NT2/D1 (cell line): ENCODE data around the gene RFTN1.
"Not testable (repeated sequence)": the region's sequence is repeated elsewhere in the genome, so short reads cannot be mapped to it uniquely, and the experiment has no call there.

Experiments used
- DNase-seq: peaks from one replicate; pipeline ENCODE4 v3.0.0-alpha.2; 2011; ENCODE audit warnings: low read depth, low spot score
- H3K27me3 ChIP-seq: 2 replicates; pipeline ENCODE4 v1.6.0; 2011; ENCODE audit warnings: mild to moderate bottlenecking; ENCODE audit not compliant: insufficient read length, insufficient read depth
- H3K36me3 ChIP-seq: 2 replicates; pipeline ENCODE4 v1.6.1; 2011; ENCODE audit warnings: mild to moderate bottlenecking, low read length, mixed read lengths; ENCODE audit not compliant: insufficient read depth, insufficient read length
- H3K4me1 ChIP-seq: 2 replicates; pipeline ENCODE4 v1.5.1; 2011; ENCODE audit not compliant: insufficient read depth, insufficient read length
- H3K4me3 ChIP-seq: 2 replicates; pipeline ENCODE4 v1.5.1; 2011; ENCODE audit warnings: low read depth; ENCODE audit not compliant: insufficient read length
- H3K9ac ChIP-seq: 2 replicates; pipeline ENCODE4 v1.6.0; 2011; ENCODE audit warnings: low read depth; ENCODE audit not compliant: insufficient read length
- H3K9me3 ChIP-seq: 2 replicates; pipeline ENCODE4 v1.5.1; 2011; ENCODE audit warnings: mild to moderate bottlenecking, low read length; ENCODE audit not compliant: insufficient read depth
- SUZ12 ChIP-seq: IDR thresholded peaks from 2 replicates; pipeline ENCODE4 v1.6.1; 2011; ENCODE audit not compliant: insufficient read length, insufficient read depth; ENCODE audit errors: extremely low read depth
- YY1 ChIP-seq: IDR thresholded peaks from 2 replicates; pipeline ENCODE4 v1.6.1; 2011; ENCODE audit not compliant: insufficient read length, insufficient read depth
- ZNF274 ChIP-seq: IDR thresholded peaks from 2 replicates; pipeline ENCODE4 v1.6.1; 2011; ENCODE audit warnings: mild to moderate bottlenecking, low read depth, low read length

The RFTN1 gene

GRCh38 chr3:16315623-16316022 is 197.9 kb downstream of the RFTN1 start:
- Histone ChIP-seq H3K4me1 (no peaks in the 10 kb centered on the region), H3K9me3 (no peaks in the 10 kb centered on the region), H3K9ac (no peak overlapping the region), H3K27me3 (no peaks in the 10 kb centered on the region), H3K36me3 (peaks cover 72% of the 10 kb centered on the region), H3K4me3 (no peak overlapping the region)
- DNase-seq: no peak
- TF ChIP-seq YY1: no peak
- TF ChIP-seq SUZ12: no peak
- TF ChIP-seq ZNF274: no peak

DNA sequence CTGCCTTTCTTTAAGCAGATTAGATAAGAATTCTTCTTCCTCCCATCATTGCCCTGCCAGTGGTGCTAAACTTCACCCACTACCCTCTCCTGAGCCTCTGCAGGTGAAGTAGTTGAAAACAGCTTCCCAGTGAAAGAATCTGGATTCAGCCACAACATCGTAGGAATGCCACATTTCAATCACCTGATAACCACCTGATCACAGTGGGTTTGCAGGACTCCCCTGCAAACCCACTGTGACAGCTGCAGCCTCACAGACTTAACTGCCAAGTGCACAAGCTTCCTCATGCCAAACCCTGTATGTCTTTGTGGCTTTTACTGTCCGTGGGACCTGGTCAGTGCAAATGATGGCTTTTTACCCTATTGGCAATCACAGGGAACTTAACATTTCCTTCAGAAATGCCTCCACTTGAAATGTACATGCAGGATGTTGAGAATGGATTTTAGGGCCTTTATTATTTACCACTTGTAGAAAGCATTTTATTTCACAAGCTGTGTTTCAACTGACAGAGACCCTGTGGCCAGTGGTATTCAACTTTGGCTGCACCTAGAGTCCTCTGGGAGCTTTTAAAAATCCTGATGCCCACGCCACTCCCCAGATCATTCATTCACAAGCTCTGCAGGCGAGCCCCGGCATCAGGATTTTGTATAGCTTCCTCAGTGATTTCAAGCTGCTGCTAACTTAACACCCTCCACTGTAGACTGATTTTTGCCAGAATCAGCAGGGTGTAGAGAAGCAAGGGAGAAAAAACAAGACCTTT is 199.4 kb downstream of the RFTN1 start:
- Histone ChIP-seq H3K4me3 (no peak overlapping the region), H3K4me1 (no peaks in the 10 kb centered on the region), H3K36me3 (peaks cover 58% of the 10 kb centered on the region), H3K27me3 (no peaks in the 10 kb centered on the region), H3K9ac (no peak overlapping the region), H3K9me3 (no peaks in the 10 kb centered on the region)
- no peak for DNase-seq
- TF ChIP-seq YY1 (no peak), SUZ12 (no peak), ZNF274 (no peak)

DNA sequence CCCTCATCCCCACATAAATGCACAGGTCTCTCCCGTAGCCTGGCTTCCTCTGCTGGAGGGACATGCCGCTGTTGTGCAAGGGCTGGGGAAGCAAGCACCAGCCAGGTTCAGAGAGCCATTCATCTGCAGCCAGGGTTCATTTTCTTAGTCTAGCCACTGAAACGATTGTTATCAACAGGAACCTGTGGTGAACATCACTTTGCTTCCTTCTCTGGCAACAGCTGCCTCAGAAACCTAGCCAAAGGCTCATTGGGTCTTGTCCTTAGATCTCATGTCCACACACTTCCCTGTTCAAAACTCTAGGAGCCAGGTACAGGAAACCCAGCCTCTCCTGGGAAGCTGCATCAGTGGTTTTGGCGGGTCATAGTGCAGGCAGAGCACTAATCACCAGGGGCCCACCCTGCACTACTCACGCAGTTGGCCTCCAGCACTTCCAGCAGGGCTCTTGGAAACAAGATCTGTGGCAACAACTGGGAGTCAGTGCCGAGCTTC is 201.5 kb downstream of the RFTN1 start:
- H3K4me1 ChIP-seq: no peaks in the 10 kb centered on the region
- peaks cover 49% of the 10 kb centered on the region for H3K36me3 ChIP-seq
- no peak for DNase-seq
- H3K9me3 ChIP-seq: no peaks in the 10 kb centered on the region
- no peak for TF ChIP-seq SUZ12
- no peak for TF ChIP-seq ZNF274
- no peak for TF ChIP-seq YY1
- no peaks in the 10 kb centered on the region for H3K27me3 ChIP-seq
- H3K4me3 ChIP-seq: no peak overlapping the region
- H3K9ac ChIP-seq: no peak overlapping the region

DNA sequence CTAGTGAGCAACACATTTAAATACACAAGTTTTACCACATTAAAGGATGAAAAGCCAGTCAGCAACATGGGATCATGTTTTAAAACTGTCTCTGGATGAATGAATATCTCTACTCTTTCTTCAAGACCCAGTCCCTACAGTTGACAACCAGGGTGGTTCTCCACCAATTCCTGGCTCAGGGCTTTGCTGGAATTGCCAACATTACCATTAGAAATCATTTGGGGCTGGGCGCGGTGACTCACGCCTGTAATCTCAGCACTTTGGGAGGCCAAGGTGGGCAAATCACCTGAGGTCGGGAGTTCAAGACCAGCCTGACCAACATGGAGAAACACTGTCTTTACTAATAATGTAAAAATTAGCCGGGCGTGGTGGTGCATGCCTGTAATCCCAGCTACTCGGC is 203.0 kb downstream of the RFTN1 start:
- not testable (repeated sequence) for H3K9ac ChIP-seq, H3K27me3 ChIP-seq, H3K4me1 ChIP-seq, DNase-seq, H3K4me3 ChIP-seq, H3K9me3 ChIP-seq
- H3K36me3 ChIP-seq: peaks cover 48% of the 10 kb centered on the region

- no peak overlapping the region for H3K9ac ChIP-seq
- no peak overlapping the region for H3K4me3 ChIP-seq
- peaks cover 54% of the 10 kb centered on the region for H3K36me3 ChIP-seq
- no peaks in the 10 kb centered on the region for H3K4me1 ChIP-seq
- H3K9me3 ChIP-seq: no peaks in the 10 kb centered on the region
- DNase-seq: no peak
- TF ChIP-seq YY1: no peak
- no peak for TF ChIP-seq SUZ12
- TF ChIP-seq ZNF274: no peak
- no peaks in the 10 kb centered on the region for H3K27me3 ChIP-seq
Observed at GRCh38 chr3:16309558-16309957, 203.9 kb downstream of the RFTN1 start.

GRCh38 chr3:16308727-16309126 is 204.8 kb downstream of the RFTN1 start:
- no peak for DNase-seq
- TF ChIP-seq ZNF274: no peak
- TF ChIP-seq SUZ12: no peak
- TF ChIP-seq YY1: no peak
- no peaks in the 10 kb centered on the region for H3K27me3 ChIP-seq
- no peak overlapping the region for H3K4me3 ChIP-seq
- no peaks in the 10 kb centered on the region for H3K9me3 ChIP-seq
- H3K4me1 ChIP-seq: no peaks in the 10 kb centered on the region
- H3K9ac ChIP-seq: no peak overlapping the region
- peaks cover 54% of the 10 kb centered on the region for H3K36me3 ChIP-seq

- TF ChIP-seq SUZ12 (no peak), ZNF274 (no peak), YY1 (no peak)
Observed at GRCh38 chr3:16307832-16308531, 205.5 kb downstream of the RFTN1 start.

More at GRCh38 chr3:16307832-16308531, 205.5 kb downstream of the RFTN1 start:
- DNase-seq: no peak
- no peak overlapping the region for H3K9ac ChIP-seq
- no peaks in the 10 kb centered on the region for H3K9me3 ChIP-seq
- no peaks in the 10 kb centered on the region for H3K27me3 ChIP-seq
- H3K4me1 ChIP-seq: no peaks in the 10 kb centered on the region
- H3K4me3 ChIP-seq: no peak overlapping the region
- H3K36me3 ChIP-seq: peaks cover 55% of the 10 kb centered on the region
